SK-N-SH (cell line): ENCODE results near the gene MBD3L2.

ENCODE experiments used
- CHD2 ChIP-seq: fragments of 150-350 bp; IDR thresholded peaks from 2 replicates; pipeline ENCODE4 v1.6.1; 2018; ENCODE audit warnings: low read length; ENCODE audit not compliant: partially characterized antibody
- CTCF ChIP-seq: fragments of 200-600 bp; sonication (generic); IDR thresholded peaks from 2 replicates; pipeline ENCODE4 v1.6.1; 2017; ENCODE audit warnings: antibody characterized with exemption, mild to moderate bottlenecking, moderate library complexity
- EP300 ChIP-seq, 2 experiments: IDR thresholded peaks; 2 replicates each; pipeline versions ENCODE4 v1.4.0 to v1.6.1; 2012; ENCODE audit warnings: borderline replicate concordance in 1 of 2, low read depth in 1 of 2, low read length in 1 of 2
- EZH2phosphoT487 ChIP-seq: fragments of 200-600 bp; sonication (generic); IDR thresholded peaks from 2 replicates; pipeline ENCODE4 v1.6.1; 2017; ENCODE audit warnings: low read depth, mixed run types, mild to moderate bottlenecking, antibody characterized with exemption, moderate library complexity, borderline replicate concordance
- JUND ChIP-seq: IDR thresholded peaks from 2 replicates; pipeline ENCODE4 v1.4.0; 2012
- MAX ChIP-seq: IDR thresholded peaks from 2 replicates; pipeline ENCODE4 v1.4.0; 2012; ENCODE audit warnings: low read depth
- POLR2AphosphoS5 ChIP-seq: IDR thresholded peaks from 2 replicates; pipeline ENCODE4 v1.6.1; 2012; ENCODE audit warnings: low read depth, low read length
- RAD21 ChIP-seq: IDR thresholded peaks from 2 replicates; pipeline ENCODE4 v1.6.1; 2012; ENCODE audit warnings: mild to moderate bottlenecking, low read length
- REST ChIP-seq: IDR thresholded peaks from 2 replicates; pipeline ENCODE4 v1.6.1; 2012; ENCODE audit warnings: mild to moderate bottlenecking, low read depth, low read length, moderate library complexity
- TEAD4 ChIP-seq: IDR thresholded peaks from 2 replicates; pipeline ENCODE4 v1.4.0; 2012; ENCODE audit warnings: mild to moderate bottlenecking, borderline replicate concordance; ENCODE audit not compliant: insufficient read depth

GRCh38 chr19:7000816-7001215 lies 48.3 kb upstream of the MBD3L2 start:
- TF ChIP-seq REST (no peak), CTCF (no peak), EP300 (IDR thresholded peaks at IDR 0.05; ENCODE audit: borderline replicate concordance in 1 of 2, low read depth in 1 of 2, low read length in 1 of 2) (no peak), CHD2 (no peak), EZH2phosphoT487 (no peak), JUND (no peak), TEAD4 (no peak), RAD21 (no peak), MAX (no peak), POLR2AphosphoS5 (no peak)
